ENCODE measurements around the gene MED20. TPM values are rescaled to one million over a fixed set of nuclear protein-coding genes. Genes with fewer than 3 reads are reported as not detected.

MED20 gene
- total and polyA plus RNA-seq, 2 donors (not counting 3 experiments of a cell fraction or from before 2014, with no cell fraction given) = 30.4 to 37.8 TPM

GRCh38 chr6:41859356-41859755 lies 61.6 kb downstream of the MED20 start:
- FAIRE-seq = no peak
- no TSS peak for BruUV-seq (replicated peaks)

More at GRCh38 chr6:41859356-41859755, 61.6 kb downstream of the MED20 start:
- Histone ChIP-seq H3K9me3 (replicated peaks; ENCODE audit: control insufficient read depth, insufficient read depth, low read length) (no peaks in the 10 kb centered on the region), H3K4me3 (replicated peaks in 1 of 3; ENCODE audit: insufficient read depth in 1 of 3, low read depth in 1 of 3, low read length in 3 of 3) (no peak overlapping the region), H3K27me3 (ENCODE audit: control insufficient read depth in 2 of 2, insufficient read depth in 2 of 2, low read length in 2 of 2) (no peaks in the 10 kb centered on the region), H4K20me1 (replicated peaks; ENCODE audit: control insufficient read depth, extremely low read depth, insufficient read depth, low read length) (no peaks in the 10 kb centered on the region), H3K36me3 (ENCODE audit: control insufficient read depth in 2 of 2, extremely low read depth in 1 of 2, insufficient read depth in 2 of 2, low read length in 2 of 2) (no peaks in the 10 kb centered on the region), H3K9me1 (replicated peaks; ENCODE audit: control insufficient read depth, extremely low read depth, insufficient read depth, low read length) (no peaks in the 10 kb centered on the region), H3K27ac (ENCODE audit: insufficient read depth, low read depth, low read length) (no peak overlapping the region), H3K4me2 (ENCODE audit: insufficient read depth, low read length) (no peak overlapping the region), H3K9ac (replicated peaks; ENCODE audit: extremely low read depth, insufficient read depth, low read length) (no peak overlapping the region), H3K79me2 (ENCODE audit: control insufficient read depth, insufficient read depth, low read length) (no peaks in the 10 kb centered on the region), H3K4me1 (ENCODE audit: control insufficient read depth, extremely low read depth, insufficient read depth, low read length) (no peaks in the 10 kb centered on the region), H2AFZ (ENCODE audit: low read depth, low read length) (no peak overlapping the region)
- dilution Hi-C loops (cut with MboI; ENCODE audit: extremely low pct_ligation_motif_present, low sequenced_read_pairs) (no loop called here), intact Hi-C loops (cut with micrococcal nuclease) (no loop called here)
- DNase-seq (ENCODE audit: low read depth, low spot score) = no peak
- TF ChIP-seq POLR2AphosphoS5 (IDR thresholded peaks at IDR 0.05; ENCODE audit: insufficient read depth, low read depth, low read length) = no peak
- no peak for TF ChIP-seq EZH2 (IDR thresholded peaks at IDR 0.05; ENCODE audit: borderline replicate concordance, low read depth, low read length, severe bottlenecking)
- TF ChIP-seq GATA2 (IDR thresholded peaks at IDR 0.05; ENCODE audit: insufficient read depth, insufficient read length, low read depth, low read length) = no peak
- TF ChIP-seq MYC (IDR thresholded peaks at IDR 0.05; ENCODE audit: low read depth, low read length) = no peak
- no peak for TF ChIP-seq CTCF (IDR thresholded peaks at IDR 0.05; ENCODE audit: extremely low read depth in 1 of 2, insufficient read depth in 1 of 2, low read depth in 1 of 2, low read length in 2 of 2)
- no peak for TF ChIP-seq JUN (IDR thresholded peaks at IDR 0.05; ENCODE audit: borderline replicate concordance, insufficient read depth, insufficient read length, low read depth)
- TF ChIP-seq FOS (IDR thresholded peaks at IDR 0.05; ENCODE audit: borderline replicate concordance, insufficient read depth, low read length) = no peak
- TF ChIP-seq POLR2A (IDR thresholded peaks at IDR 0.05; ENCODE audit: low read depth, low read length) = no peak
- TF ChIP-seq MAX (IDR thresholded peaks at IDR 0.05; ENCODE audit: insufficient read depth, insufficient read length) = no peak
- POLR2A ChIA-PET = interaction anchor here (0.6 kb wide), 1 partner anchor 203 kb away, joined by 3 read pairs; no protein-coding TSS in a partner anchor
- CTCF ChIA-PET = no interaction called here

Measured in endothelial cell of umbilical vein (primary cell).